ENCODE measurements around the gene TTI1.

DNA sequence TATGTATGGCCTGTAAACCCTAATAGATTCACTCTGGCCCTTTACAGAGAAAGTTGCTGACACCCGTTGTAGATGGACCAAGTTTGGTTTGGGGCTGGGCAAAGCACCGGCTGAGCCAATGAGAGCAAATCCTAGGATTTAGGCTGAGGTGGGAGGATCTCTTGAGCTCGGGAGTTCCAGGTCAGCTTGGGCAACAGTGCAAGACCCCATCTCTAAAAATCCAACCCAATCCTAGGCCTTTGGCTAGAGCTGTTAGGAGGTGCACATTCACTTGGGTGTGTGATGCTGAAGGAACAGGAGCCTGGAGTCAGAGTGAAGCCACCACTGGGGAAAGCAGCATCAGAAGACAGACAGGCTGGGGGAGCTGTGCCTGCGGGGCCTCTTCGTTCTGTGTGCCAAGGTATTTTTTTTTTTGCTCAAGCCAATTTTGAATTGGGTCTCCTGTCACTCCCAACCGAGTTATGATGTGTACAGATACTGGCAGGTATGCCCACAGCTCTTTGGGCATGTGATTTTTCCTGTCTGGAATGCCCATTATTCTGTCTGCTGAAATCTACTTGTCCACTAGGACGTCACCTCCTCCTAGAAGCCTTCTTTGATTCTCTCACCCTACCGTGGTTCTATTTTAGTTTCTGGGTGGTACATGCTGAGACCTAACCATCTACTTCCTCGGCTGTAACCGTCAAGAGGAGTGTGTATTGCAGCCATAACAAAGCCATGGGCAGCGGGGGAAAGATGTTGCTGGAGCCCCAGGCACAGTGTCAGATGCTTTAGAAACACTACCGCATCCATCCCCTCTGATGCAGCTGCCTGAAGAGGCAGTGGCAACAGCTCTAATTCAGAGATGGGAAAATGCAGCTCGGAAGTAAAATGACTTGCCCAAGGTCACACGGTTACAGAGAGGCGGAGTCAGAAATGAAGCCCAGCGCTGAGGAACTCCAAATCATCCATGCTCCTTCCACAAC, 54.0 kb downstream of the TTI1 start:
- TF ChIP-seq POLR2A (IDR thresholded peaks at IDR 0.05; ENCODE audit: low read depth, low read length) (no peak), TAF1 (IDR thresholded peaks at IDR 0.05; ENCODE audit: borderline replicate concordance, low read depth, low read length) (no peak), POLR2AphosphoS5 (IDR thresholded peaks at IDR 0.05; ENCODE audit: low read depth, low read length) (no peak)

Data from GM12892 (cell line).